OCI-LY1 (cell line): ENCODE measurements around the gene GNG12.

ENCODE experiments used
- H2AFZ ChIP-seq: fragments of 200-600 bp; sonication (generic), shearing (Covaris generic); 2 replicates; pipeline ENCODE4 v1.6.0; 2014; ENCODE audit warnings: antibody characterized with exemption, mild to moderate bottlenecking, low read length
- H3F3A ChIP-seq: fragments of 200-600 bp; sonication (generic), shearing (Covaris generic); 2 replicates; pipeline ENCODE4 v1.6.0; 2014; ENCODE audit warnings: mild to moderate bottlenecking, antibody characterized with exemption, low read length, moderate library complexity; ENCODE audit not compliant: insufficient read depth
- H3K27ac ChIP-seq: fragments of 200-600 bp; sonication (generic); 2 replicates; pipeline ENCODE4 v1.5.1; 2014; ENCODE audit warnings: low read length, mixed run types, mild to moderate bottlenecking, low read depth; ENCODE audit not compliant: poor library complexity, severe bottlenecking
- H3K27me3 ChIP-seq: fragments of 200-600 bp; sonication (generic); 2 replicates; pipeline ENCODE4 v1.6.0; 2014; ENCODE audit warnings: antibody characterized with exemption, mild to moderate bottlenecking, low read length, moderate library complexity; ENCODE audit not compliant: insufficient read depth
- H3K36me3 ChIP-seq: fragments of 200-600 bp; sonication (generic); 2 replicates; pipeline ENCODE4 v1.6.1; 2014; ENCODE audit warnings: mild to moderate bottlenecking, antibody characterized with exemption, low read length, moderate library complexity, mixed read lengths; ENCODE audit not compliant: insufficient read depth
- H3K4me1 ChIP-seq: fragments of 200-600 bp; sonication (generic); 2 replicates; pipeline ENCODE4 v1.5.1; 2014; ENCODE audit warnings: mild to moderate bottlenecking, low read length, moderate library complexity; ENCODE audit not compliant: insufficient read depth, severe bottlenecking
- H3K4me2 ChIP-seq: fragments of 200-600 bp; sonication (generic), shearing (Covaris generic); 2 replicates; pipeline ENCODE4 v1.6.1; 2014; ENCODE audit warnings: low read length
- H3K4me3 ChIP-seq: fragments of 200-600 bp; sonication (generic); 2 replicates; pipeline ENCODE4 v1.5.1; 2014; ENCODE audit warnings: low read length, low read depth, mild to moderate bottlenecking, mixed read lengths; ENCODE audit not compliant: poor library complexity, severe bottlenecking
- H3K79me2 ChIP-seq: fragments of 200-600 bp; shearing (Covaris generic); 2 replicates; pipeline ENCODE4 v1.6.1; 2016; ENCODE audit warnings: mixed run types, low read length, mixed read lengths; ENCODE audit not compliant: insufficient read depth
- H3K9ac ChIP-seq: fragments of 200-600 bp; sonication (generic), shearing (Covaris generic); 2 replicates; pipeline ENCODE4 v1.6.1; 2014; ENCODE audit warnings: mild to moderate bottlenecking, low read length, mixed read lengths
- H3K9me2 ChIP-seq: fragments of 200-600 bp; sonication (generic), shearing (Covaris generic); 2 replicates; pipeline ENCODE4 v1.6.1; 2014; ENCODE audit warnings: low read depth, mild to moderate bottlenecking, low read length, mixed read lengths
- H3K9me3 ChIP-seq: fragments of 200-600 bp; shearing (Covaris generic); 2 replicates; pipeline ENCODE4 v1.6.1; 2014; ENCODE audit warnings: low read length, mixed read lengths
- H4K20me1 ChIP-seq: fragments of 200-600 bp; sonication (generic), shearing (Covaris generic); 2 replicates; pipeline ENCODE4 v1.6.0; 2016; ENCODE audit warnings: mild to moderate bottlenecking, low read length; ENCODE audit not compliant: insufficient read depth
- EZH2 ChIP-seq: fragments of 200-600 bp; sonication (generic), shearing (Covaris generic); IDR thresholded peaks from 2 replicates; pipeline ENCODE4 v1.8.0; 2017; ENCODE audit warnings: borderline replicate concordance, mixed run types, mild to moderate bottlenecking, antibody characterized with exemption, low read length, moderate library complexity, mixed read lengths
- TF ChIP-seq, protein P1 (sequence below): fragments of 200-600 bp; sonication (generic), shearing (Covaris generic); IDR thresholded peaks from 2 replicates; pipeline ENCODE4 v1.5.1; 2017; ENCODE audit warnings: mild to moderate bottlenecking, antibody characterized with exemption, low read length, moderate library complexity, mixed read lengths

The GNG12 gene

DNA sequence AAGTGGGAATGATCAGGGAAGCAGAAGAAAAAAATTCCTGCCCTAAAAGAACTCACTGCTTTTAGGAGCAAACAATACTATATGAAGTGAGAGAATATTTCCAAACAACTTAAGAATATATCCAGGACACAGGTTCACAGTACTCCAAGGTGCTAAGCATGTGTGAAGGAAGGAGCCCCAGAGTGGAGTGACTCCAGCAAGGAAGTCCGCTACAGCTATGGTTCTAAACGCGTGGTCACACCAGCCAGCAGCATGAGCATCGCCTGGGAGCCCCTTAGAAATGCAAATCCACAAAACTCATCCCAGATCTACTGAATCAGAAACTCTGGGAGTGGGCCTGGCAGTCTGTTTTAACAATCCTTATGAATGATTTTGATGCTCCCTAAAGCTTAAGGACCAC lies 112.2 kb downstream of the GNG12 start:
- no peak overlapping the region for H3K4me3 ChIP-seq
- no peaks in the 10 kb centered on the region for H3K27me3 ChIP-seq
- H3F3A ChIP-seq, result no peaks in the 10 kb centered on the region
- peaks cover 15% of the 10 kb centered on the region for H3K4me1 ChIP-seq
- H3K36me3 ChIP-seq, result no peaks in the 10 kb centered on the region
- no peak overlapping the region for H3K4me2 ChIP-seq
- H3K9ac ChIP-seq, result no peak overlapping the region
- H3K9me2 ChIP-seq, result no peaks in the 10 kb centered on the region
- H3K27ac ChIP-seq, result no peak overlapping the region
- no peaks in the 10 kb centered on the region for H3K9me3 ChIP-seq
- no peaks in the 10 kb centered on the region for H3K79me2 ChIP-seq
- H4K20me1 ChIP-seq, result no peaks in the 10 kb centered on the region
- TF ChIP-seq, protein P1, sequence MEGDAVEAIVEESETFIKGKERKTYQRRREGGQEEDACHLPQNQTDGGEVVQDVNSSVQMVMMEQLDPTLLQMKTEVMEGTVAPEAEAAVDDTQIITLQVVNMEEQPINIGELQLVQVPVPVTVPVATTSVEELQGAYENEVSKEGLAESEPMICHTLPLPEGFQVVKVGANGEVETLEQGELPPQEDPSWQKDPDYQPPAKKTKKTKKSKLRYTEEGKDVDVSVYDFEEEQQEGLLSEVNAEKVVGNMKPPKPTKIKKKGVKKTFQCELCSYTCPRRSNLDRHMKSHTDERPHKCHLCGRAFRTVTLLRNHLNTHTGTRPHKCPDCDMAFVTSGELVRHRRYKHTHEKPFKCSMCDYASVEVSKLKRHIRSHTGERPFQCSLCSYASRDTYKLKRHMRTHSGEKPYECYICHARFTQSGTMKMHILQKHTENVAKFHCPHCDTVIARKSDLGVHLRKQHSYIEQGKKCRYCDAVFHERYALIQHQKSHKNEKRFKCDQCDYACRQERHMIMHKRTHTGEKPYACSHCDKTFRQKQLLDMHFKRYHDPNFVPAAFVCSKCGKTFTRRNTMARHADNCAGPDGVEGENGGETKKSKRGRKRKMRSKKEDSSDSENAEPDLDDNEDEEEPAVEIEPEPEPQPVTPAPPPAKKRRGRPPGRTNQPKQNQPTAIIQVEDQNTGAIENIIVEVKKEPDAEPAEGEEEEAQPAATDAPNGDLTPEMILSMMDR, result no peak
- no peak for TF ChIP-seq EZH2
- H2AFZ ChIP-seq, result no peak overlapping the region

DNA sequence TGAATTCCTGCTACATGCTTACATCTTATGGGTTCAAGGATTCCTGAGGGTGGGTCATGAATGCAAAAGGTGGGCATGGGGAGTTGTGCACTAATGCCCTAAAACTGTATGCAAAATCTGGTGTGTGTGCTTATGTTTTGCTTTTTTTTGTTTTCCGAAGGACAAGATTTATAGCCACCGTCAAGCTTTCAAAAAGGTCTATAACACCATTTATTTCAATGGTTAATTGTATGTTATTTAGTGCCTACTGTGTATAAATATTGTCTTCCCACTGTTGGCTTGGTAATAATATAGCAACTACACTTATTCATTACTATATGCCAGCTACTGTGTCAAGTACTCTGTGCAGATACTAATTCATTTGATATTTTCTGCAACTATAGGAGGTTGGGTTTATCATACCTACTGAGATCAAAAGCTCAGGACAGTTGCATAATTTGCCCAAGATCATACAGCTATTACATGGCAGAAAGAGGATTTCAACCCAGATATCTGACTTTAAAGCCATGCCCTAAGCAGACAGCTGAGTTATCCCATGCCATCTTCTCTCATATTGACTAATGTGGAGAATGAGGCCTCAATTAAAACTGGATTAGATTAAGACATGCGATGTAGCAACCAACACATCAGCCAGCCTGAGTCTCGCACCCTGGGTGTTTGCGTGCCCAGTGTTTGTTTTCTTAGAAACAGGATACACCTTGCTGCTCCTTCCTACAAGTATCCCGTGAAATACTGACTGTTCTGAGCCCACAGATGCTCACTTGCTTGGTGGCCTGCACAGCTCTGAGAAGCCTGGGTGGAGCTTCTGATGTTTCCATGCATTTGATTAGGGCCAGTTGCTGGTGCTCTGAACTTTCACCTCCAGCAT lies 113.7 kb downstream of the GNG12 start:
- Histone ChIP-seq H3K9me3 (no peaks in the 10 kb centered on the region), H4K20me1 (no peaks in the 10 kb centered on the region), H3K9me2 (no peaks in the 10 kb centered on the region), H3K36me3 (no peaks in the 10 kb centered on the region), H2AFZ (no peak overlapping the region), H3K9ac (no peak overlapping the region), H3F3A (no peaks in the 10 kb centered on the region), H3K79me2 (no peaks in the 10 kb centered on the region), H3K27me3 (no peaks in the 10 kb centered on the region), H3K4me1 (peaks cover 19% of the 10 kb centered on the region), H3K4me2 (no peak overlapping the region), H3K4me3 (no peak overlapping the region), H3K27ac (no peak overlapping the region)
- no peak for TF ChIP-seq EZH2
- TF ChIP-seq, protein P1, result no peak

DNA sequence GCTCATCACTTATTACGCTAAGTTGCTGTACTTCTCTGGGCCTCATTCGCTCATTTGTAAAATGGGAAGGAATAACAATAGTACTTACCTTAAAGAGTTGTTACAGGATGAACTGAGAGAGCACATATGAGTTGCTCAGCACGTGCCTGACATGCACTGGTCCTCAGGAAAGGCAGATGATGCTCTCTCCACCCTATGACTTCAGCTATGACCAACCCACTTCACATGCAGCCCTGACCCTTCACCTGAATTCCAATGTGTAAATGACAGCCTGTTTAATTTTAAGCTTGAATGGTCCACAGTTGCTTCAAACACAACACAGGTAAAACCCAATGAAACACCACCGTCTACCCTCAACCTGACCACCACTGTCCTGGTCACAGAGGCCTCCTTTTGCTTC lies 115.4 kb downstream of the GNG12 start:
- Histone ChIP-seq H3F3A (no peaks in the 10 kb centered on the region), H4K20me1 (no peaks in the 10 kb centered on the region), H3K79me2 (no peaks in the 10 kb centered on the region), H3K4me2 (no peak overlapping the region), H3K27ac (no peak overlapping the region), H3K4me3 (no peak overlapping the region), H3K9ac (no peak overlapping the region), H3K9me3 (no peaks in the 10 kb centered on the region), H3K36me3 (no peaks in the 10 kb centered on the region), H3K4me1 (peaks cover 30% of the 10 kb centered on the region), H2AFZ (no peak overlapping the region), H3K9me2 (no peaks in the 10 kb centered on the region), H3K27me3 (no peaks in the 10 kb centered on the region)
- TF ChIP-seq EZH2, result no peak
- TF ChIP-seq, protein P1, result no peak
